Measurements from ENCODE around the gene SLC10A3.

SLC10A3 gene

GRCh38 chrX:154490414-154491083 lies at the start of gene SLC10A3:
TSS of gene SLC10A3 (minus strand) at chrX:154490629. CDS start at chrX:154488940, 1,689 bp downstream.
- peak; percentile 82 for DNase-seq (ENCODE audit: low read depth)

GRCh38 chrX:154539077-154539476 lies 48.6 kb upstream of the SLC10A3 start:
- no peak for DNase-seq (ENCODE audit: low read depth)

- no peak for DNase-seq (ENCODE audit: low read depth)
These were observed 45.5 kb upstream of the SLC10A3 start for GRCh38 chrX:154535892-154536291.

- peak; percentile 77 for DNase-seq (ENCODE audit: low read depth)
These were observed 44.3 kb upstream of the SLC10A3 start for GRCh38 chrX:154534526-154535322.

GRCh38 chrX:154532690-154533089 lies 42.3 kb upstream of the SLC10A3 start:
- no peak for DNase-seq (ENCODE audit: low read depth)

GRCh38 chrX:154531626-154532025 lies 41.2 kb upstream of the SLC10A3 start:
- DNase-seq (ENCODE audit: low read depth) = no peak

- no peak for DNase-seq (ENCODE audit: low read depth)
These were observed 39.9 kb upstream of the SLC10A3 start for GRCh38 chrX:154530286-154530685.

- DNase-seq (ENCODE audit: low read depth) = no peak
These were observed 38.8 kb upstream of the SLC10A3 start for GRCh38 chrX:154529206-154529612.

GRCh38 chrX:154526901-154527675 lies 36.7 kb upstream of the SLC10A3 start:
- DNase-seq (ENCODE audit: low read depth) = no peak

GRCh38 chrX:154525606-154526490 lies 35.4 kb upstream of the SLC10A3 start:
- DNase-seq (ENCODE audit: low read depth) = no peak

GRCh38 chrX:154519389-154519788 lies 29.0 kb upstream of the SLC10A3 start:
- no peak for DNase-seq (ENCODE audit: low read depth)

- DNase-seq (ENCODE audit: low read depth) = no peak
These were observed 26.8 kb upstream of the SLC10A3 start for GRCh38 chrX:154517101-154517781.

- no peak for DNase-seq (ENCODE audit: low read depth)
These were observed 26.2 kb upstream of the SLC10A3 start for GRCh38 chrX:154516656-154517100.

GRCh38 chrX:154515966-154516655 lies 25.7 kb upstream of the SLC10A3 start, which contains the start of gene FAM3A:
TSS of gene FAM3A (minus strand) at chrX:154516232. CDS start at chrX:154515772, 460 bp downstream.
- peak; percentile 84 for DNase-seq (ENCODE audit: low read depth)

GRCh38 chrX:154515090-154515965 lies 24.9 kb upstream of the SLC10A3 start:
- DNase-seq (ENCODE audit: low read depth) = no peak

GRCh38 chrX:154513716-154514115 lies 23.3 kb upstream of the SLC10A3 start:
- DNase-seq (ENCODE audit: low read depth) = no peak

- no peak for DNase-seq (ENCODE audit: low read depth)
These were observed 22.6 kb upstream of the SLC10A3 start for GRCh38 chrX:154512879-154513553.

GRCh38 chrX:154511761-154512160 lies 21.3 kb upstream of the SLC10A3 start:
- no peak for DNase-seq (ENCODE audit: low read depth)

- DNase-seq (ENCODE audit: low read depth) = no peak
These were observed 19.0 kb upstream of the SLC10A3 start for GRCh38 chrX:154509455-154509854.
